Kasumi-1 (cell line): Measurements from ENCODE around the gene C14orf39.

Experiments used
- DNase-seq, 2 experiments: peaks; one replicate each; lab custom pipeline; 2025; lab: John Stamatoyannopoulos, UW

The C14orf39 gene

GRCh38 chr14:60485598-60486251 is at the start of gene C14orf39:
Gene C14orf39, minus strand, starts transcription at chr14:60486063. Its CDS starts 985 bp downstream, at chr14:60485078.
- DNase-seq, result no peak

DNA sequence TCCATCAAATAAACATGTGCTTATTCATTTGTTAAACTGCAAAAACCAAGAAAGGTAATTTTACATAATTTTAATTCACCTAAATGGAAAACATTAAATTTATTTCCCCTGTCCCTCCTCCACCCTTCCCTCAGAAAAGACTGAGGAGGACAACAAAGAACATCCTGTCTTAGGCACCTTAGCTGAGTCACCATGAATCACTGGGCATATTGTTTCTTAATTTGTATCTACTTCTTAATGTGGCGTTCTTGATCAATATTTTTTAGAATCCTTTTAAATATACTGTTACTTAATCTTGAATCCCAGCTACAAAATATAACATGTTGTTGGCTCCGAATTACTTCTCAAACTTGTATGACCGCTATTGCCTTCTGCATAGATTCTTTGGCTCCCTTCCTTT is 46.6 kb upstream of the C14orf39 start:
- DNase-seq, result no peak

- DNase-seq, result no peak
These were observed 29.8 kb upstream of the C14orf39 start for GRCh38 chr14:60515511-60516289.

GRCh38 chr14:60514741-60515491 is 29.1 kb upstream of the C14orf39 start:
- no peak for DNase-seq

DNA sequence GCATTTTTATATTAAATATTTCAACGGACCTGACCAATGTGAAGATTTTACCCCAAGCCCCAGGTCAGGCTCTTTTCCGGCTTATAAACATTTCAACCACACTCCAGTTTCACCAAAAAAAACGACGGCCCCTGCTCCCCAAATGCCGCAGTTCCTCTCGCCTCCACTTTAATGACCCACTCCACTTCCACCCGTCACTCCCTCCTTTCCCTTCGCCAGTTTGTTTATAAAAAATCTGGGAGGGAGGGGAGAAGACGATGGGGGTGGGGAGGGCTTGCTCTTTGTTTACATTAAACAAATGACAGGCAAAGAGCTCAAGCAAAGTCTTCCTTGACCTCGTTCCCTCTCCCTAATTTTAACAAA is 28.5 kb upstream of the C14orf39 start:
- DNase-seq, result no peak

DNA sequence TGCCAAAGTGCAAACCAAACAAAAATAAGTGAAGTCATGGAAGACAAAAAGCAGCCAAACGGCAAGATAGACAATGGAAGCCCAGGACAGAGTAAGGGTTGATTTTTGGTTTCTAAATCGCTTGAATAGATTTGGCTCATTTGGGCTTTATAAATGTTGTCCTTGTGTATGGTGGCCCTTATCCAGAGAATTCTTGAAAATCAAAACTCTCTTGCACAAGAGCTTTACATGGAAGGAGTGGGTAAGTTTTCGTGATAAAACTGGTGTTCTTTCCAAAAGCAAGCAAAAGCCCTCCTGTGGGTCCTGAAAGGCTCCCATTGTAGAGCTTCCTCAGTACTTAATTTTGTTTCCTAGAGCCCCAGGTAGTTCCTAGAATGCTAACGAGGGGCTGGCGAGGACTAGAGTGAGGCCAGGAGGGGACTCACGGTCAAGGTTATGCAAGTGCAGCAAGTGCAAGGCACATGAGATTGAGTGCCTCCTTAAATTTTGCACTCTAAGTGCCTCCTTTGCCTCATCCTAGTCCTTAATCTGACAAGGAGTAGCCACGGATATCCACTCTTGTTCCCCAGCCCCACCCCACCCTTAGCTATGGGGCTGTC is 27.2 kb upstream of the C14orf39 start:
- DNase-seq, result no peak

DNA sequence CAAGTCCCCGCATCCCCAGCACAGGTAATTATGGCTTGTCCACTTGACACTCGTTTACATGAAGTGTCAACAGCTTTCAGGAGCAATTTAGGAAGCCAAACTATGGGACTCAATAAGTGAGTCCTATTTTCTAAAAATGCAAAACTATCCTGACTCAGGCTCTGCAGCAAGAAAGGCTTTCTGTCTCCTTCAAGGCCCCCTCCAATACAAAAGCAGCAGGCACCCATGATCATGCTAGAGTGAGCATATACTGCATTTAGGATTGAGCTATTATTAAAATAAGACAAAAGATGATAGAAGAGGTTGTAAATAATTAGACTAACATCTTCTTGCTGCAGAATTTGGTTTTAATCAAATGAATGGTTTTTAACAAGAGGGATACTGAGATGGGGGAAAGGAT is 26.3 kb upstream of the C14orf39 start:
- DNase-seq, result no peak

DNA sequence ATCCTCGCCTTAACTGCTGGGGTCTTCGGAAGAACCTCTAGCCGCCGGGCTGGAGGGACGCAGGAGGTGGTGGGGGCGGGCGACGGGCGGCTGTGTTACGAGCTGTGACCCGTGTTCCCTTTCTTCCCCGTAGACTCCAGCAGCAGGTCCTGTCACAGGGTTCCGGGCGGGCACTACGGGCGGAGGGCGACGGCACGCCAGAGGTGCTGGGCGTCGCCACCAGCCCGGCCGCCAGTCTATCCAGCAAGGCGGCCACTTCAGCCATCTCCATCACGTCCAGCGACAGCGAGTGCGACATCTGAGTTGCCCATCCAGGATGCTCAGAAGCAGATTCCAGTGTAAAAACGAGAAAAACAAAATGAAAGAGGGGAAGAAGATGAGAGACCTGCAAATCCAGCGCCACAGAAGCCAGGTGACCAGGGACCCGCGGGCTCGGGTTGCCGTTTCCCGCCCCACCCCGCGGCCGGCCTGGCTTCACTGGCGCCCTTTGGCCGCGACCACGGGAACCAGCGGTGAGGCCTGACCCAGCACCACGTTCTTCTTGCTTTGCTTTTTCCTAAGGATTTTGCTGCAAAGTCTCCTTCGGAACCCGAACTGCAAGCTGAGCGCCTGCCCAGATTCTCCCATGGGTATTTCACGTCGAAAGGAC is 25.2 kb upstream of the C14orf39 start:
- DNase-seq, result no peak

DNA sequence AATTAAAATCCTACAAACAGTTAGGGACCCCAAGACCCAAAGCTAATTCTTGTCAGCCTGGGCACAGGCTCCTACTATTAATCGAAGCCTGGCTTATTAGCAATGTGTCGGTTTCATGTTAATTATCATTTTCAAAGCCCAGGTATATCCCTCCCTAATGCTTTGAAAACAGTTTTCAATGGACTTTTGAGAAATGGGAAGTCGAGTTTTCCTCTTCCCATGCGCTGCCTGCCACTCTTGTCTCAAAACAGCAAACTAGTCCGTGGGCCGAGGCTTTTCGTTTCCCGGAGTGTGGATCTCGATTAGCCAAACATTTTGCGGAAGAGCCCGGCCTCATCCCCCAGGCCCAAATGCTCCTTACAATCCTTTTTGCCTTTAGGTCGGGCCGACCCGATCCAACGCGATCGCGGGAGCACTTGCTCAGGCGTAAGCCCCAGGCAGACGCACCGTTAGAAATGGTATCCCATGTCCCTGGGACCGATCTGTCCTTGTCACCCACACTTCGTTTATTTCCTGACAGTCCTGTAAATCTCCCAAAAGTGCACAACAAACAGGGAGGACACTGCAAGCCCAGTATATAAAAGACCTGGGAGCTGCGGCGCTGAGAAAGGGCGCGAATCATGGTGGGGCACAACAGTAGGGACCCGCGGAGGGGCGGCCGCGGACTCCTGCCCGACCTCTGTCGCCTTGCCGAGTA is 24.5 kb upstream of the C14orf39 start:
- no peak for DNase-seq

GRCh38 chr14:60509438-60510253 is 23.8 kb upstream of the C14orf39 start:
- DNase-seq, result no peak

- DNase-seq, result no peak
These were observed 23.0 kb upstream of the C14orf39 start, which contains the start of gene SIX6 for GRCh38 chr14:60508707-60509437. Gene SIX6, plus strand, starts transcription at chr14:60509146. Its CDS starts 253 bp downstream, at chr14:60509399.

- DNase-seq, result no peak
These were observed 22.5 kb upstream of the C14orf39 start for GRCh38 chr14:60508363-60508706.

DNA sequence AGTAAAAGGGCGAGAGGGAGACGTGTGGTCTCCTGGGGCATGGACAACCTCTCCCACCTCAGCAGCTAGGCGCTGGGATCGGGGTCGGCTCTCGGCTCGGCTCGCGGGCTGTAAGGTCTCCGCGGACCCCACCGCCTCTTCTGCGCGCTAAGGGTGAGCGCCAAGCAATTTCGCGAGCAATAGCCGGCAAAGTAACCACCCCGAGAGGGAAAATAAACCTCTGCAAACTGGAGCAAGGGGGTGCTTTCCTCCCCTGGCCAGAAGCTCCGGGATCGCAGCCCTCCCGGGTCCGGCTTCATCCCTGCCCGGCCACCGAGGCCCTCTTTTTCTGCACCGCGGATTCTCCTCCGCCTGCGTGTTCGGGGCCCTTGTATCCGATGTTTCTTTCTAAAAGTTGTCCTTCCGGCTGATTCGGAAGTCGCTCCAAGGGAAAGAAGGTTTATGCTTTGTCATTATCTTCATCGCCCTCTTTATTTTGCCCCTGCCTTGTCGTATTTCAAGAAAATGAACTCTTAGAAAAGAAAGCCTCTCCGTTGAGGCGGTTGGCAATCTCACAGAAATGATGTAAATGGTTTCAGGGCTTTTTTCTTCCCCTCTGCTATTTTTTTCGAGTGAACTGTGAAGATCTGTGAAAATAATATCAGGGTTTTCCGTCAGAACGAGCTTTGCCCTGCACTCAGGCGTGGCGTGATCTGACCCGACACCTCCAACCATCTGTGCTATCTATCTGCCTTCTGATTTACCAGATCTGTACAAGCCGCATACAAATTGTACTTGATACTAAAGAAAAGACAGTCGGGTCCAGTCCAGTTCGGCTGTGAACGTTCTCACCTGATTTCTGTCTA is 21.3 kb upstream of the C14orf39 start:
- DNase-seq, result no peak

DNA sequence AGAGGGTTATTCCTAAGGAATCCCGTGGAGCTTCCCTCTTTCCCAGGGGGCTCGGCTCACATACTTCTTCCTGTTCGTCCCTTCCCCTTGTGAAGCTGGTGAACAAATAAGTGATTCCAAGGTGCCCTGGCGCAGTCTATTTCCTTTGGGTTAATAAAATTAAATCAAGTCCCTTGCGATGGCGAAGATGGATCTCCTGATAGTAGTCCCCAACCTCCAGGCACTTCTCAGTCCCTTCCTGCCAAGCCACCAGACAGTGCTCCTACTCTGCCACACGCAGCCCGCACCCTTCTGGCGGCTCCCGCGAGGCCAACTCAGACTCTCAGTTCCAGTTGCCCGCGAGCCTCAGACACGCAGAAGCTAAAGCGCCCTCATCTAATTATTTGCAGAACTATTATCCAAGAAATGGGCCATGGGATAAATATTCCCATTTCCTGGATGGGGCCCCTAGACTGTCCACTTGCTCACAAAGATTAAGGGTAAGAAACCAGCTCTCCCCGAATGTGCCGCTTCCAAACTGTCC is 20.7 kb upstream of the C14orf39 start:
- no peak for DNase-seq

GRCh38 chr14:60506010-60506409 is 20.1 kb upstream of the C14orf39 start:
- no peak for DNase-seq

DNA sequence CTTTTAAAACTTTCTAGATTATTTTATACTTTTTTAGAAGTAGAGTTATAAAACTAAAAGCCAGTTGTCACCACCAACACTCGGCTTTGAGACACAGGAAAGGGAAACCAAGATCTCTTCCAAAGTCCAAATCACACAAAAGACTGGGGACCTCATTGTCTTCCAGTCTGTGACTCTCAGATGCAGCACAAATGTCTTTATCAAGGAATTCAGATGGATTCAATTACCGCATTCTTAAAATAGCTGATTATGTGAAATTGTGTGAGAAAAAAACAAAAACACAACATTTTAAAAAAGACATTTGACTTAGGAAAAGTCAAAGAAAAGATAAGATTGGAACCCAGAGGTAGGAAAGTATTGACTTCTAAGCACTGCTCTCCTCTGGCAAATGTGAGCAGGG is 19.6 kb upstream of the C14orf39 start:
- no peak for DNase-seq

- no peak for DNase-seq
These were observed 16.7 kb upstream of the C14orf39 start for GRCh38 chr14:60502541-60502940.

- DNase-seq, result no peak
These were observed 10.1 kb upstream of the C14orf39 start for GRCh38 chr14:60495946-60496345.

GRCh38 chr14:60490270-60490669 is 4.4 kb upstream of the C14orf39 start:
- no peak for DNase-seq
